Panc1 (cell line): ENCODE measurements around the gene CTBP1. TPM values are rescaled to one million over a fixed set of nuclear protein-coding genes. Genes with fewer than 3 reads are reported as not detected.

Experiments
- ATAC-seq: fragments of 200-7000 bp; cut with Tn5 transposase; 2 replicates; pipeline ENCODE4 v1.9.1; 2020; ENCODE audit warnings: mild to moderate bottlenecking, moderate library complexity
- BruUV-seq: library from RNA; stranded (reverse); fragments of 400-500 nt; replicated peaks from 2 replicates; lab custom pipeline; 2021; lab: Mats Ljungman, UMichigan
- CTCF ChIA-PET: fragments of 300-600 bp; sonication (Branson Sonifier 250); formaldehyde crosslinking; loops from one replicate; lab custom pipeline; 2022; ENCODE audit warnings: antibody characterized with exemption; lab: Charles Lee
- POLR2A ChIA-PET: fragments of 300-600 bp; sonication (Branson Sonifier 250); formaldehyde crosslinking; loops from one replicate; lab custom pipeline; 2022; ENCODE audit warnings: antibody characterized with exemption; lab: Charles Lee
- DNase-seq: peaks from one replicate; pipeline ENCODE4 v3.0.0-alpha.2; 2010; ENCODE audit warnings: low read depth, low spot score
- H3K27ac ChIP-seq: 2 replicates; pipeline ENCODE4 v1.5.1; 2011; ENCODE audit warnings: mild to moderate bottlenecking, low read length, inconsistent platforms
- H3K27me3 ChIP-seq: fragments of 200-500 bp; sonication (Bioruptor generic); 2 replicates; pipeline ENCODE4 v1.6.0; 2014; ENCODE audit warnings: low read length, inconsistent platforms; ENCODE audit not compliant: control insufficient read depth, insufficient read depth
- H3K36me3 ChIP-seq: fragments of 200-500 bp; sonication (Bioruptor generic); 2 replicates; pipeline ENCODE4 v1.5.1; 2014; ENCODE audit warnings: inconsistent platforms, mild to moderate bottlenecking, low read length, moderate library complexity; ENCODE audit not compliant: control insufficient read depth, insufficient read depth
- H3K4me1 ChIP-seq: 2 replicates; pipeline ENCODE4 v1.5.1; 2011; ENCODE audit warnings: inconsistent platforms, mild to moderate bottlenecking, low read length, moderate library complexity; ENCODE audit not compliant: control insufficient read depth, insufficient read depth
- H3K4me3 ChIP-seq, 2 experiments: 2 replicates each; pipeline ENCODE4 v1.5.1; 2011 to 2012; ENCODE audit warnings: low read depth in 2 of 2, low read length in 2 of 2, mild to moderate bottlenecking in 2 of 2, inconsistent platforms in 1 of 2, moderate library complexity in 1 of 2
- H3K9me3 ChIP-seq: fragments of 200-500 bp; sonication (Bioruptor generic); 2 replicates; pipeline ENCODE4 v1.5.1; 2014; ENCODE audit warnings: low read depth, mild to moderate bottlenecking, inconsistent platforms, low read length, moderate library complexity; ENCODE audit not compliant: control insufficient read depth, insufficient read depth
- CTCF ChIP-seq: fragments of 450-650 bp; IDR thresholded peaks from 2 replicates; pipeline ENCODE4 v1.5.1; 2017; ENCODE audit warnings: mild to moderate bottlenecking
- POLR2AphosphoS5 ChIP-seq: IDR thresholded peaks from 2 replicates; pipeline ENCODE4 v1.6.1; 2012; ENCODE audit warnings: mild to moderate bottlenecking, low read depth, low read length, moderate library complexity
- REST ChIP-seq, 2 experiments: IDR thresholded peaks; 2 replicates each; pipeline ENCODE4 v1.6.1; 2011 to 2012; ENCODE audit warnings: low read depth in 2 of 2, control low read depth in 1 of 2, low read length in 1 of 2, mild to moderate bottlenecking in 1 of 2, moderate library complexity in 1 of 2; ENCODE audit not compliant: insufficient read depth in 1 of 2
- SIN3A ChIP-seq: IDR thresholded peaks from 2 replicates; pipeline ENCODE4 v1.6.1; 2012; ENCODE audit warnings: low read depth, mild to moderate bottlenecking, low read length, moderate library complexity, borderline replicate concordance; ENCODE audit not compliant: insufficient read depth
- TCF7L2 ChIP-seq: IDR thresholded peaks from 2 replicates; pipeline ENCODE4 v1.6.1; 2011; ENCODE audit warnings: mild to moderate bottlenecking, low read depth, low read length, inconsistent platforms
- in situ Hi-C: cut with HindIII; loops from 2 replicates; pipeline ENCODE4 v1.10.0; 2016; ENCODE audit warnings: low sequenced_read_pairs, low pct_unique_long_range_greater_than_20kb
- intact Hi-C: fragments of 100-400 bp; cut with micrococcal nuclease; formaldehyde crosslinking; loops from one replicate; pipeline ENCODE4 v1.10.0; 2022; ENCODE audit not compliant: unreplicated experiment
- total RNA-seq: library from RNA; stranded (reverse); gene quantifications from one replicate; pipeline ENCODE4 v1.2.1, GENCODE V29; 2021; ENCODE audit not compliant: unreplicated experiment

Gene CTBP1
- total RNA-seq, 1 experiment from 2014 or later, result 157 TPM

GRCh38 chr4:1196421-1197183 lies 52.3 kb downstream of the CTBP1 start:
- TF ChIP-seq SIN3A (no peak), TCF7L2 (no peak), POLR2AphosphoS5 (no peak), CTCF (no peak), REST (IDR thresholded peaks at IDR 0.05; ENCODE audit: insufficient read depth in 1 of 2, low read depth in 2 of 2, low read length in 1 of 2) (no peak)
- ChIA-PET CTCF (no interaction called here), POLR2A (no interaction called here)
- H3K4me3 ChIP-seq, result no peak overlapping the region
- no peak for ATAC-seq
- H3K9me3 ChIP-seq, result no peaks in the 10 kb centered on the region
- no peak overlapping the region for H3K27ac ChIP-seq
- intact Hi-C loops, result no loop called here
- H3K4me1 ChIP-seq, result peaks cover 16% of the 10 kb centered on the region
- H3K27me3 ChIP-seq, result no peaks in the 10 kb centered on the region
- no peaks in the 10 kb centered on the region for H3K36me3 ChIP-seq
- DNase-seq, result no peak
- BruUV-seq, result no TSS peak
- in situ Hi-C loops, result no loop called here

GRCh38 chr4:1195891-1196401 lies 53.0 kb downstream of the CTBP1 start:
- DNase-seq (no peak), ATAC-seq (no peak)
- TF ChIP-seq POLR2AphosphoS5, result no peak
- no peak for TF ChIP-seq TCF7L2
- no peak for TF ChIP-seq REST (IDR thresholded peaks at IDR 0.05; ENCODE audit: insufficient read depth in 1 of 2, low read depth in 2 of 2, low read length in 1 of 2)
- TF ChIP-seq SIN3A, result no peak
- TF ChIP-seq CTCF, result no peak
- Histone ChIP-seq H3K9me3 (no peaks in the 10 kb centered on the region), H3K36me3 (no peaks in the 10 kb centered on the region), H3K4me1 (peaks cover 18% of the 10 kb centered on the region), H3K27ac (no peak overlapping the region), H3K4me3 (no peak overlapping the region), H3K27me3 (no peaks in the 10 kb centered on the region)
- BruUV-seq, result no TSS peak
- intact Hi-C loops (no loop called here), in situ Hi-C loops (no loop called here)
- ChIA-PET POLR2A (no interaction called here), CTCF (no interaction called here)
